K562 (cell line): Measurements from ENCODE around the gene ITGAD.

ENCODE experiments used
- CHD1 ChIP-seq: fragments of 200-600 bp; sonication (generic); IDR thresholded peaks from one replicate; pipeline ENCODE4 v1.6.1; 2012; ENCODE audit warnings: mild to moderate bottlenecking, moderate library complexity, low read length, inconsistent platforms
- EGR1 ChIP-seq: fragments of 450-650 bp; conservative IDR thresholded peaks from 2 replicates; pipeline ENCODE4 v1.6.1; 2017; ENCODE audit warnings: mild to moderate bottlenecking
- EZH2 ChIP-seq: IDR thresholded peaks from 2 replicates; pipeline ENCODE4 v1.6.1; 2012; ENCODE audit warnings: low read depth, mild to moderate bottlenecking, inconsistent platforms, low read length, borderline replicate concordance
- KLF6 ChIP-seq: fragments of 250-450 bp; sonication (Bioruptor Pico); IDR thresholded peaks from 2 replicates; pipeline ENCODE4 v1.4.0; 2020; ENCODE audit warnings: mild to moderate bottlenecking, moderate library complexity, borderline replicate concordance
- MAFG ChIP-seq: fragments of 450-650 bp; conservative IDR thresholded peaks from 2 replicates; pipeline ENCODE4 v1.6.1; 2016; ENCODE audit warnings: missing genetic modification characterization, missing compliant biosample characterization
- RBBP5 ChIP-seq: fragments of 200-600 bp; sonication (generic); IDR thresholded peaks from 2 replicates; pipeline ENCODE4 v1.6.1; 2012; ENCODE audit warnings: borderline replicate concordance, mild to moderate bottlenecking, low read length, control low read depth, inconsistent platforms; ENCODE audit not compliant: insufficient read depth, poor library complexity, severe bottlenecking
- SMARCA5 ChIP-seq: fragments of 450-650 bp; IDR thresholded peaks from 2 replicates; pipeline ENCODE4 v1.6.1; 2016
- TAF1 ChIP-seq: IDR thresholded peaks from 2 replicates; pipeline ENCODE4 v1.6.1; 2011; ENCODE audit warnings: mild to moderate bottlenecking, low read length, moderate library complexity; ENCODE audit not compliant: insufficient read depth, control insufficient read depth, severe bottlenecking; ENCODE audit errors: extremely low read depth
- ZBTB17 ChIP-seq: fragments of 450-650 bp; formaldehyde crosslinking; IDR thresholded peaks from 2 replicates; pipeline ENCODE4 v1.4.0; 2020; ENCODE audit warnings: mild to moderate bottlenecking
- TF ChIP-seq, protein P1 (sequence below), 3 experiments: IDR thresholded peaks in 2 of 3; conservative IDR thresholded peaks in 1 of 3; 2 replicates each; pipeline ENCODE4 v1.5.1; 2011 to 2012; ENCODE audit warnings: low read length in 3 of 3, mild to moderate bottlenecking in 3 of 3, control low read depth in 2 of 3, improper control_type of control experiment in 1 of 3, inconsistent platforms in 1 of 3, low read depth in 1 of 3, mixed read lengths in 1 of 3, moderate library complexity in 1 of 3; ENCODE audit not compliant: insufficient read depth in 2 of 3
- TF ChIP-seq, protein P2 (sequence below): fragments of 450-650 bp; IDR thresholded peaks from 2 replicates; pipeline ENCODE4 v1.6.1; 2018; ENCODE audit not compliant: partially characterized antibody

DNA sequence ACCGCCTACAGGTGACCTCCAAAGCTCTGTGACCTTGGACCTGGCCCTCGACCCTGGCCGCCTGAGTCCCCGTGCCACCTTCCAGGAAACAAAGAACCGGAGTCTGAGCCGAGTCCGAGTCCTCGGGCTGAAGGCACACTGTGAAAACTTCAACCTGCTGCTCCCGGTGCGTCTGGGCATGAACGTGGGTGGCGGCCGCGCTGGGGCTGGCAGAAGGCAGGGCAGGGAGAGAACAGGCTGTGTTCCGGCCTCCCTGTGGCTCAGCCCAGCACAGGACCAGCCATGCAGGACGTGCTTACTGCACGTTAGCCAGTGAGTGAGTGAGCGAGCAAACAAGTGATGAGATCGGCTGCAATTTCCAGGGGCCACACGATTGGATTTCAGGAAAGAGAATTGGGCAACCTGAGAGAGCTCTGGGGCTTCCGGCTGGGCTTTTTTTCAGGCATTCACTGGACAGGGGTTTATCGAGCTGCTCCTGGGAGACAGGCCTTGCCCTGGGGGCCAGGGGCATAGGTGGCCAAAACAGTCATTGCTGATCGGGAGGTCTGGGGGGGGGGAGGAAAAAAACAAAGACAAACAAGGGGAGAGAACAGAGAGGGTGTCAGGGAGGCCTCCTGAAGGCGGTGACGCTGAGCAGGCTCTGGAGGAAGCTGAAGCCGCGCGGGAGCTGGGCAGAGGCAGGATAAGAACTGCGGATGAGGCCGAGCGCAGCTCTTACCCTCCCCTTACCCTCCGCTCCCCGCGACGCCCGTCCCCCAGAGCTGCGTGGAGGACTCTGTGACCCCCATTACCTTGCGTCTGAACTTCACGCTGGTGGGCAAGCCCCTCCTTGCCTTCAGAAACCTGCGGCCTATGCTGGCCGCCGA is 21.3 kb upstream of the ITGAD start:
- TF ChIP-seq ZBTB17 (CRISPR knock-in tag): no peak
- no peak for TF ChIP-seq EZH2
- no peak for TF ChIP-seq KLF6 (CRISPR knock-in tag)
- TF ChIP-seq SMARCA5: no peak
- TF ChIP-seq, protein P1, sequence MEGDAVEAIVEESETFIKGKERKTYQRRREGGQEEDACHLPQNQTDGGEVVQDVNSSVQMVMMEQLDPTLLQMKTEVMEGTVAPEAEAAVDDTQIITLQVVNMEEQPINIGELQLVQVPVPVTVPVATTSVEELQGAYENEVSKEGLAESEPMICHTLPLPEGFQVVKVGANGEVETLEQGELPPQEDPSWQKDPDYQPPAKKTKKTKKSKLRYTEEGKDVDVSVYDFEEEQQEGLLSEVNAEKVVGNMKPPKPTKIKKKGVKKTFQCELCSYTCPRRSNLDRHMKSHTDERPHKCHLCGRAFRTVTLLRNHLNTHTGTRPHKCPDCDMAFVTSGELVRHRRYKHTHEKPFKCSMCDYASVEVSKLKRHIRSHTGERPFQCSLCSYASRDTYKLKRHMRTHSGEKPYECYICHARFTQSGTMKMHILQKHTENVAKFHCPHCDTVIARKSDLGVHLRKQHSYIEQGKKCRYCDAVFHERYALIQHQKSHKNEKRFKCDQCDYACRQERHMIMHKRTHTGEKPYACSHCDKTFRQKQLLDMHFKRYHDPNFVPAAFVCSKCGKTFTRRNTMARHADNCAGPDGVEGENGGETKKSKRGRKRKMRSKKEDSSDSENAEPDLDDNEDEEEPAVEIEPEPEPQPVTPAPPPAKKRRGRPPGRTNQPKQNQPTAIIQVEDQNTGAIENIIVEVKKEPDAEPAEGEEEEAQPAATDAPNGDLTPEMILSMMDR (IDR thresholded peaks at IDR 0.05 in 2 of 3, conservative IDR thresholded peaks at IDR 0.05 in 1 of 3; ENCODE audit: insufficient read depth in 2 of 3, low read depth in 1 of 3, low read length in 3 of 3): no peak
- TF ChIP-seq, protein P2, sequence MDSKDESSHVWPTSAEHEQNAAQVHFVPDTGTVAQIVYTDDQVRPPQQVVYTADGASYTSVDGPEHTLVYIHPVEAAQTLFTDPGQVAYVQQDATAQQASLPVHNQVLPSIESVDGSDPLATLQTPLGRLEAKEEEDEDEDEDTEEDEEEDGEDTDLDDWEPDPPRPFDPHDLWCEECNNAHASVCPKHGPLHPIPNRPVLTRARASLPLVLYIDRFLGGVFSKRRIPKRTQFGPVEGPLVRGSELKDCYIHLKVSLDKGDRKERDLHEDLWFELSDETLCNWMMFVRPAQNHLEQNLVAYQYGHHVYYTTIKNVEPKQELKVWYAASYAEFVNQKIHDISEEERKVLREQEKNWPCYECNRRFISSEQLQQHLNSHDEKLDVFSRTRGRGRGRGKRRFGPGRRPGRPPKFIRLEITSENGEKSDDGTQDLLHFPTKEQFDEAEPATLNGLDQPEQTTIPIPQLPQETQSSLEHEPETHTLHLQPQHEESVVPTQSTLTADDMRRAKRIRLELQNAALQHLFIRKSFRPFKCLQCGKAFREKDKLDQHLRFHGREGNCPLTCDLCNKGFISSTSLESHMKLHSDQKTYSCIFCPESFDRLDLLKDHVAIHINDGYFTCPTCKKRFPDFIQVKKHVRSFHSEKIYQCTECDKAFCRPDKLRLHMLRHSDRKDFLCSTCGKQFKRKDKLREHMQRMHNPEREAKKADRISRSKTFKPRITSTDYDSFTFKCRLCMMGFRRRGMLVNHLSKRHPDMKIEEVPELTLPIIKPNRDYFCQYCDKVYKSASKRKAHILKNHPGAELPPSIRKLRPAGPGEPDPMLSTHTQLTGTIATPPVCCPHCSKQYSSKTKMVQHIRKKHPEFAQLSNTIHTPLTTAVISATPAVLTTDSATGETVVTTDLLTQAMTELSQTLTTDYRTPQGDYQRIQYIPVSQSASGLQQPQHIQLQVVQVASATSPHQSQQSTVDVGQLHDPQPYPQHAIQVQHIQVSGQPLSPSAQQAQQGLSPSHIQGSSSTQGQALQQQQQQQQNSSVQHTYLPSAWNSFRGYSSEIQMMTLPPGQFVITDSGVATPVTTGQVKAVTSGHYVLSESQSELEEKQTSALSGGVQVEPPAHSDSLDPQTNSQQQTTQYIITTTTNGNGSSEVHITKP: no peak
- no peak for TF ChIP-seq CHD1
- TF ChIP-seq MAFG (tag): no peak
- no peak for TF ChIP-seq TAF1
- TF ChIP-seq RBBP5: no peak
- TF ChIP-seq EGR1: no peak
